ENCODE data around the gene PLCB2.

Gene PLCB2

GRCh38 chr15:40271685-40272484, 35.9 kb downstream of the PLCB2 start:
- no peak for DNase-seq (ENCODE audit: low read depth)

GRCh38 chr15:40270246-40270995, 37.3 kb downstream of the PLCB2 start:
- no peak for DNase-seq (ENCODE audit: low read depth)

- no peak for DNase-seq (ENCODE audit: low read depth)
These were observed 38.1 kb downstream of the PLCB2 start for GRCh38 chr15:40269604-40270003.

GRCh38 chr15:40267670-40268069, 40.1 kb downstream of the PLCB2 start:
- DNase-seq (ENCODE audit: low read depth), result no peak

GRCh38 chr15:40266828-40267304, 40.9 kb downstream of the PLCB2 start:
- no peak for DNase-seq (ENCODE audit: low read depth)

- no peak for DNase-seq (ENCODE audit: low read depth)
These were observed 41.9 kb downstream of the PLCB2 start for GRCh38 chr15:40265875-40266274.

GRCh38 chr15:40265355-40265754, 42.4 kb downstream of the PLCB2 start:
- no peak for DNase-seq (ENCODE audit: low read depth)

- DNase-seq (ENCODE audit: low read depth), result no peak
These were observed 43.2 kb downstream of the PLCB2 start for GRCh38 chr15:40264321-40265153.

GRCh38 chr15:40263024-40263754, 44.5 kb downstream of the PLCB2 start:
- no peak for DNase-seq (ENCODE audit: low read depth)

GRCh38 chr15:40259021-40259420, 48.7 kb downstream of the PLCB2 start:
- DNase-seq (ENCODE audit: low read depth), result no peak

GRCh38 chr15:40258544-40258943, 49.2 kb downstream of the PLCB2 start:
- no peak for DNase-seq (ENCODE audit: low read depth)

- DNase-seq (ENCODE audit: low read depth), result no peak
These were observed 49.9 kb downstream of the PLCB2 start for GRCh38 chr15:40257656-40258450.

GRCh38 chr15:40256638-40257235, 51.0 kb downstream of the PLCB2 start:
- DNase-seq (ENCODE audit: low read depth), result no peak

- DNase-seq (ENCODE audit: low read depth), result no peak
These were observed 52.7 kb downstream of the PLCB2 start for GRCh38 chr15:40255033-40255432.

GRCh38 chr15:40254452-40254851, 53.3 kb downstream of the PLCB2 start:
- no peak for DNase-seq (ENCODE audit: low read depth)

GRCh38 chr15:40253167-40253790, 54.5 kb downstream of the PLCB2 start:
- no peak for DNase-seq (ENCODE audit: low read depth)

- no peak for DNase-seq (ENCODE audit: low read depth)
These were observed 55.1 kb downstream of the PLCB2 start for GRCh38 chr15:40252438-40253166.

GRCh38 chr15:40252141-40252437, 55.6 kb downstream of the PLCB2 start:
- DNase-seq (ENCODE audit: low read depth), result no peak

- no peak for DNase-seq (ENCODE audit: low read depth)
These were observed 56.1 kb downstream of the PLCB2 start for GRCh38 chr15:40251486-40252140.
